ENCODE measurements around the gene AMMECR1L. TPM values are rescaled to one million over a fixed set of nuclear protein-coding genes. Genes with fewer than 3 reads are reported as not detected.

The AMMECR1L gene
- polyA plus RNA-seq, 2 of the 4 experiments (the other 2 are of a cell fraction), result 15.6 to 23.0 TPM

GRCh38 chr2:127860130-127860529 lies 25.6 kb downstream of the AMMECR1L start (continued):
- no peak for TF ChIP-seq ATOH8 (CRISPR knock-in tag; IDR thresholded peaks at IDR 0.05; ENCODE audit: low read depth)
- TF ChIP-seq SMC3 (IDR thresholded peaks at IDR 0.05), result no peak
- no peak for TF ChIP-seq HEYL (CRISPR knock-in tag; IDR thresholded peaks at IDR 0.05)

- ChIA-PET CTCF (interaction anchor here (1.1 to 1.6 kb wide), 2 partner anchors 9 to 20 kb away, joined by 3 to 5 read pairs; no protein-coding TSS in a partner anchor), POLR2A (no interaction called here)
- Histone ChIP-seq H3K4me3 (no peak overlapping the region), H3K9me3 (no peaks in the 10 kb centered on the region), H3K4me2 (no peak overlapping the region), H3K4me1 (peaks cover 22% of the 10 kb centered on the region), H3K27ac (no peak overlapping the region)
- WGBS (ENCODE audit: missing lambda C conversion rate), result 87% methylated on average over 8 of the region's 8 CpGs
- FAIRE-seq (no peak), DNase-seq (ENCODE audit: low read depth in 1 of 2, low spot score in 1 of 2) (no peak), ATAC-seq (no peak)
- TF ChIP-seq RARB (CRISPR knock-in tag; IDR thresholded peaks at IDR 0.05), result no peak
- no peak for TF ChIP-seq HOXA7 (CRISPR knock-in tag; IDR thresholded peaks at IDR 0.05)
- no peak for TF ChIP-seq BHLHE40 (IDR thresholded peaks at IDR 0.05; ENCODE audit: low read depth, low read length)
- no peak for TF ChIP-seq ATOH8 (CRISPR knock-in tag; IDR thresholded peaks at IDR 0.05; ENCODE audit: low read depth)
- no peak for TF ChIP-seq CHD2 (IDR thresholded peaks at IDR 0.05; ENCODE audit: low read length, partially characterized antibody)
- TF ChIP-seq CBX2 (IDR thresholded peaks at IDR 0.05; ENCODE audit: borderline replicate concordance, low read depth), result no peak
- no peak for TF ChIP-seq ZFP36 (IDR thresholded peaks at IDR 0.05; ENCODE audit: borderline replicate concordance, partially characterized antibody)
- TF ChIP-seq HDAC2 (IDR thresholded peaks at IDR 0.05), result no peak
- TF ChIP-seq RCOR1 (IDR thresholded peaks at IDR 0.05; ENCODE audit: low read depth, low read length), result no peak
Observed at GRCh38 chr2:127859712-127860085, 26.1 kb downstream of the AMMECR1L start.

- Histone ChIP-seq H3K4me2 (peak overlapping the region; percentile 89), H3K4me3 (peak overlapping the region; percentile 82), H3K9me3 (no peaks in the 10 kb centered on the region), H3K27ac (peak overlapping the region; percentile 90 to 97), H3K4me1 (peaks cover 26% of the 10 kb centered on the region)
- ChIA-PET CTCF (interaction anchor here (0.6 to 1.2 kb wide), 4 partner anchors 18 to 806 kb away, joined by 3 read pairs; no protein-coding TSS in a partner anchor), POLR2A (no interaction called here)
- FAIRE-seq, result no peak
- peak; percentile 18 to 30 for DNase-seq (ENCODE audit: low read depth in 1 of 2, low spot score in 1 of 2)
- 2% methylated on average over 18 of the region's 18 CpGs for WGBS (ENCODE audit: missing lambda C conversion rate)
- TF ChIP-seq ZNF302 (CRISPR knock-in tag; IDR thresholded peaks at IDR 0.05) (no peak), ATOH8 (CRISPR knock-in tag; IDR thresholded peaks at IDR 0.05; ENCODE audit: low read depth) (no peak), CEBPB (IDR thresholded peaks at IDR 0.05) (no peak), CHD2 (IDR thresholded peaks at IDR 0.05; ENCODE audit: low read length, partially characterized antibody) (no peak), PHF8 (IDR thresholded peaks at IDR 0.05; ENCODE audit: borderline replicate concordance, low read depth) (no peak), PBX3 (IDR thresholded peaks at IDR 0.05) (no peak), USF2 (IDR thresholded peaks at IDR 0.05) (no peak), FOSL2 (IDR thresholded peaks at IDR 0.05) (no peak), FOSL2 (CRISPR knock-in tag; IDR thresholded peaks at IDR 0.05) (no peak), NFE2L2 (conservative IDR thresholded peaks at IDR 0.05; ENCODE audit: low read length) (no peak), GATA3 (IDR thresholded peaks at IDR 0.05; ENCODE audit: borderline replicate concordance) (no peak), TFCP2L1 (CRISPR knock-in tag; IDR thresholded peaks at IDR 0.05) (no peak), NPAS2 (CRISPR knock-in tag; IDR thresholded peaks at IDR 0.05; ENCODE audit: borderline replicate concordance) (no peak), FOXS1 (CRISPR knock-in tag; IDR thresholded peaks at IDR 0.05) (no peak), POLR2AphosphoS2 (conservative IDR thresholded peaks at IDR 0.05; ENCODE audit: low read length) (no peak), KDM1A (IDR thresholded peaks at IDR 0.05; ENCODE audit: low read depth) (no peak)
- TF ChIP-seq, protein P1, sequence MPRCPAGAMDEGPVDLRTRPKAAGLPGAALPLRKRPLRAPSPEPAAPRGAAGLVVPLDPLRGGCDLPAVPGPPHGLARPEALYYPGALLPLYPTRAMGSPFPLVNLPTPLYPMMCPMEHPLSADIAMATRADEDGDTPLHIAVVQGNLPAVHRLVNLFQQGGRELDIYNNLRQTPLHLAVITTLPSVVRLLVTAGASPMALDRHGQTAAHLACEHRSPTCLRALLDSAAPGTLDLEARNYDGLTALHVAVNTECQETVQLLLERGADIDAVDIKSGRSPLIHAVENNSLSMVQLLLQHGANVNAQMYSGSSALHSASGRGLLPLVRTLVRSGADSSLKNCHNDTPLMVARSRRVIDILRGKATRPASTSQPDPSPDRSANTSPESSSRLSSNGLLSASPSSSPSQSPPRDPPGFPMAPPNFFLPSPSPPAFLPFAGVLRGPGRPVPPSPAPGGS (IDR thresholded peaks at IDR 0.05), result no peak
- ATAC-seq, result peak; percentile 36 to 40; a peak in 4 of 6 replicates
Observed at GRCh38 chr2:127857265-127857808, 28.4 kb downstream of the AMMECR1L start.
